K562 (cell line): ENCODE results near the gene ELL3. TPM values are rescaled to one million over a fixed set of nuclear protein-coding genes. Genes with fewer than 3 reads are reported as not detected.
"Not testable (repeated sequence)": the region's sequence is repeated elsewhere in the genome, so short reads cannot be mapped to it uniquely, and the experiment has no call there.

ENCODE experiments used
- ATAC-seq: fragments of 200-7000 bp; cut with Tn5 transposase; 3 replicates; pipeline ENCODE4 v1.9.1; 2020; ENCODE audit warnings: moderate library complexity
- BruUV-seq: library from RNA; stranded (reverse); fragments of 400-500 nt; replicated peaks from 2 replicates; lab custom pipeline; 2021; lab: Mats Ljungman, UMichigan
- CTCF ChIA-PET: fragments of 300-600 bp; formaldehyde crosslinking; extraction: SDS; loops from one replicate; lab custom pipeline; 2021; ENCODE audit warnings: low intra/inter-chr PET ratio; lab: Yijun Ruan, JAX
- POLR2A ChIA-PET: fragments of 300-600, 350-650 bp; sonication (Branson Sonifier 250); formaldehyde crosslinking; extraction: SDS; loops from one replicate; lab custom pipeline; 2021; ENCODE audit warnings: antibody characterized with exemption, inconsistent platforms; lab: Yijun Ruan, JAX
- DNase-seq, 4 experiments: peaks; one replicate each; pipeline versions ENCODE4 v3.0.0 to v3.0.0-alpha.2; 2011 to 2018; ENCODE audit warnings: low spot score in 3 of 4, mixed read lengths in 3 of 4; ENCODE audit errors: extremely low read depth in 1 of 4
- FAIRE-seq: peaks from 2 replicates; lab custom pipeline; 2011; peaks lifted over from hg19 to GRCh38; lab: Jason Lieb, UNC
- H2AFZ ChIP-seq: 2 replicates; pipeline ENCODE4 v1.6.0; 2011; ENCODE audit warnings: low read depth, low read length, control low read depth, inconsistent platforms
- H3K27ac ChIP-seq: fragments of 200-600 bp; 3 replicates; pipeline ENCODE4 v1.8.0; 2011; ENCODE audit warnings: low read depth, mild to moderate bottlenecking, control low read depth, inconsistent platforms, low read length, moderate library complexity, mixed read lengths; ENCODE audit errors: extremely low read depth
- H3K27me3 ChIP-seq, 2 experiments: fragments of 300-600 bp in 1 of 2; 2 replicates in 1 of 2; 3 replicates in 1 of 2; pipeline versions ENCODE4 v1.6.0 to v1.8.0; 2011; ENCODE audit warnings: inconsistent platforms in 2 of 2, low read length in 2 of 2, mild to moderate bottlenecking in 1 of 2, mixed read lengths in 1 of 2, moderate library complexity in 1 of 2; ENCODE audit not compliant: control insufficient read depth in 2 of 2, insufficient read depth in 2 of 2
- H3K36me3 ChIP-seq: fragments of 300-600 bp; 3 replicates; pipeline ENCODE4 v1.8.0; 2011; ENCODE audit warnings: mild to moderate bottlenecking, low read length, inconsistent platforms; ENCODE audit not compliant: control insufficient read depth, insufficient read depth
- H3K4me1 ChIP-seq, 2 experiments: fragments of 200-600 bp in 1 of 2; replicated peaks in 1 of 2; 2 replicates in 1 of 2; 3 replicates in 1 of 2; pipeline versions ENCODE4 v1.5.1 to v1.8.0; 2011; ENCODE audit warnings: inconsistent platforms in 2 of 2, low read length in 2 of 2, mild to moderate bottlenecking in 1 of 2, mixed read lengths in 1 of 2, moderate library complexity in 1 of 2; ENCODE audit not compliant: control insufficient read depth in 2 of 2, insufficient read depth in 2 of 2
- H3K4me2 ChIP-seq: 2 replicates; pipeline ENCODE4 v1.6.1; 2011; ENCODE audit warnings: low read length, control low read depth, inconsistent platforms, mixed read lengths; ENCODE audit not compliant: insufficient read depth
- H3K4me3 ChIP-seq: fragments of 200-600 bp; sonication (generic), shearing (Covaris generic); 2 replicates; pipeline ENCODE4 v1.5.1; 2016; ENCODE audit warnings: control low read depth, inconsistent platforms
- H3K79me2 ChIP-seq: fragments of 200-600 bp; 3 replicates; pipeline ENCODE4 v1.8.0; 2011; ENCODE audit warnings: low read length, inconsistent platforms; ENCODE audit not compliant: control insufficient read depth, insufficient read depth
- H3K9ac ChIP-seq, 2 experiments: 2 replicates each; pipeline versions ENCODE4 v1.6.0 to v1.6.1; 2011; ENCODE audit warnings: low read depth in 2 of 2, low read length in 2 of 2, control low read depth in 1 of 2, inconsistent platforms in 1 of 2, mild to moderate bottlenecking in 1 of 2, mixed read lengths in 1 of 2; ENCODE audit not compliant: insufficient read depth in 1 of 2
- H3K9me1 ChIP-seq: one replicate; pipeline ENCODE4 v1.6.0; 2011; ENCODE audit warnings: inconsistent platforms, mild to moderate bottlenecking, low read length, moderate library complexity; ENCODE audit not compliant: control insufficient read depth, insufficient read depth
- H3K9me3 ChIP-seq: replicated peaks from 2 replicates; pipeline ENCODE4 v1.5.1; 2011; ENCODE audit warnings: low read depth, low read length, inconsistent platforms; ENCODE audit not compliant: control insufficient read depth, insufficient read depth
- H4K20me1 ChIP-seq: replicated peaks from 2 replicates; pipeline ENCODE4 v1.6.1; 2011; ENCODE audit warnings: low read length, inconsistent platforms, mixed read lengths; ENCODE audit not compliant: control insufficient read depth, insufficient read depth
- GTF2F1 ChIP-seq: IDR thresholded peaks from 2 replicates; pipeline ENCODE4 v1.6.1; 2011; ENCODE audit warnings: low read depth, low read length, improper control_type of control experiment
- HLTF ChIP-seq: fragments of 450-650 bp; IDR thresholded peaks from 2 replicates; pipeline ENCODE4 v1.6.1; 2016
- POLR2A ChIP-seq: fragments of 450-650 bp; conservative IDR thresholded peaks from 2 replicates; pipeline ENCODE4 v1.6.1; 2016
- POLR2B ChIP-seq: fragments of 450-650 bp; IDR thresholded peaks from 2 replicates; pipeline ENCODE4 v1.6.1; 2018; ENCODE audit warnings: low read depth; ENCODE audit not compliant: partially characterized antibody
- SUPT5H ChIP-seq: fragments of 450-650 bp; IDR thresholded peaks from 2 replicates; pipeline ENCODE4 v1.6.1; 2016
- ZKSCAN3 ChIP-seq: fragments of 250-450 bp; sonication (Bioruptor Pico); IDR thresholded peaks from 2 replicates; pipeline ENCODE4 v1.4.0; 2020
- ZNF174 ChIP-seq: fragments of 250-450 bp; sonication (Bioruptor Pico); IDR thresholded peaks from 2 replicates; pipeline ENCODE4 v1.4.0; 2020; ENCODE audit warnings: mild to moderate bottlenecking
- WGBS: fragments of 100-300 bp; shearing (Covaris generic); methylation state at CpG from one replicate; pipeline ENCODE4 v1.1.6; 2016; ENCODE audit warnings: low coverage, mixed read lengths; ENCODE audit not compliant: insufficient coverage; ENCODE audit errors: missing lambda C conversion rate; 5-methylcytosine and 5-hydroxymethylcytosine counted together
- in situ Hi-C: fragments of 300-500 bp; cut with MboI; formaldehyde crosslinking; loops from 4 replicates; pipeline ENCODE4 v1.15.0; 2018; ENCODE audit warnings: inconsistent platforms, mixed read lengths
- intact Hi-C: fragments of 100-400 bp; cut with micrococcal nuclease; formaldehyde crosslinking; loops from 2 replicates; pipeline ENCODE4 v1.14.2; 2022
- polyA plus RNA-seq, 8 experiments: library from polyadenylated mRNA; depleted of rRNA in 4 of 8; stranded (reverse) in 5 of 8; unstranded in 3 of 8; fragments of >200 nt; fragmentation: Nextera tagmentation in 2 of 8; fragmentation: Illumina TruSeq in 1 of 8; extraction: Ambion mirVana in 2 of 8; extraction: Trizol in 1 of 8; gene quantifications; 2 replicates each; pipeline versions ENCODE4 v1.2.1 to v1.2.3, GENCODE V29; 2011 to 2014; ENCODE audit warnings: inconsistent platforms in 1 of 8, missing spikeins in 1 of 8
- total RNA-seq, 7 experiments: library from RNA; depleted of rRNA in 6 of 7; stranded (reverse); fragments of >200 nt in 6 of 7; fragmentation: Illumina TruSeq in 2 of 7; extraction: Trizol in 2 of 7; gene quantifications; 2 replicates each; pipeline versions ENCODE4 v1.2.1 to v1.2.3, GENCODE V29; 2011 to 2021; ENCODE audit warnings: low replicate concordance in 1 of 7
- TF ChIP-seq, protein P1 (sequence below): fragments of 250-450 bp; sonication (Bioruptor Pico); IDR thresholded peaks from 2 replicates; pipeline ENCODE4 v1.8.0; 2022; ENCODE audit warnings: moderate library complexity, mild to moderate bottlenecking, inconsistent platforms

The ELL3 gene
- total and polyA plus RNA-seq, 9 of the 15 experiments (the other 6 are each of a cell fraction or from before 2014, with no cell fraction given): 0.80 to 5.2 (median 2.6) TPM

DNA sequence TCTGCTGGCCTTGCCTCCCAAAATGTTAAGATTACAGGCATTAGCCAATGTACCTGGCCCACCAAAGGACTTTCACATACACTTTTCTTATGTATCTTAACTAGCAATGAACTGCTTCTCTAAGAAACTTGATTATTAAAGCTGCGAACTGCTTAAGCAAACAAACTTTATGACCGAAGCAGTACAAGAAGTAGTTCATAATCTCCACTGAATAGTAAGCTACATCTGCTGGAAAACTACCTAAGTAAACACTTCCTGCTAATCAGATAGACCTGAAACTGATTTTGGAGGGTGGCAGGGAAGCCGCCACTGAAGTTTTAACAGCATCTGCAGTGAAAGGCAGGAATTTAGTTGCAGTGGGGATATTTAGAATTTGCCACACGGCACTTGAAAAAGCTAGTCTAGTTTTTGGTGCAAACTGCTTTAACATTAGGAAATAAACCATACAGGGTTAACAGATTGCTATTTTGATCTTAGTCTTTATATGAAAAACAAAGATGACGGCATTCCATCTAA is 31.7 kb upstream of the ELL3 start (continued):
- TF ChIP-seq GTF2F1 (no peak), HLTF (no peak), ZKSCAN3 (CRISPR knock-in tag) (no peak), ZNF174 (CRISPR knock-in tag) (no peak)
- TF ChIP-seq, protein P1, sequence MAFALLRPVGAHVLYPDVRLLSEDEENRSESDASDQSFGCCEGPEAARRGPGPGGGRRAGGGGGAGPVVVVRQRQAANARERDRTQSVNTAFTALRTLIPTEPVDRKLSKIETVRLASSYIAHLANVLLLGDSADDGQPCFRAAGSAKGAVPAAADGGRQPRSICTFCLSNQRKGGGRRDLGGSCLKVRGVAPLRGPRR (CRISPR knock-in tag): no peak

DNA sequence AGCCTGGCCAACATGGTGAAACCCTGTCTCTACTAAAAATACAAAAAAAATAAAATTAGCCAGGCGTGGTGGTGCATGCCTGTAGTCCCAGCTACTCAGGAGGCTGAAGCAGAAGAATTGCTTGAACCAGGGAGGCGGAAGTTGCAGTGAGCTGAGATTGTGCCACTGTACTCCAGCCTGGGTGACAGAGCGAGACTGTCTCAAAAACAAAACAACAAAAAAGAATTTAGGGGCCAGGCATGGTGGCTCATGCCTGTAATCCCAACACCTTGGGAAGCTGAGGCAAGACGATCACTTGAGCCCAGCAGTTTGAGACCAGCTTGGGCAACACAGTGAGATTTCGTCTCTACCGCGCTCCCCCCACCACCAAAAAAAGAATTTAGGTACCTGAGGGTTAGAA is 25.9 kb upstream of the ELL3 start:
- H3K4me2 ChIP-seq, BruUV-seq, in situ Hi-C loops, CTCF ChIA-PET, H3K9me3 ChIP-seq, intact Hi-C loops, H3K27me3 ChIP-seq, DNase-seq, H3K9me1 ChIP-seq, H3K9ac ChIP-seq, FAIRE-seq, H3K4me3 ChIP-seq, H3K27ac ChIP-seq, H2AFZ ChIP-seq, H4K20me1 ChIP-seq, ATAC-seq: not testable (repeated sequence)
- Histone ChIP-seq H3K36me3 (peaks cover 80% of the 10 kb centered on the region), H3K79me2 (peaks cover 20% of the 10 kb centered on the region), H3K4me1 (peaks cover 19 to 24% of the 10 kb centered on the region in 2 experiments)
- peak; percentile 27 for TF ChIP-seq POLR2B
- peak; percentile 65 for TF ChIP-seq SUPT5H
- TF ChIP-seq POLR2A: peak; percentile 50; the same call in 1 of the 2 replicates
- WGBS: 97% methylated on average over 6 of the region's 7 CpGs
- POLR2A ChIA-PET: interaction anchor here (1.9 to 3.7 kb wide), 3 partner anchors 12 to 24 kb away, joined by 5 to 29 read pairs (median 28); partner anchors contain the start of genes MFAP1, SERF2 and WDR76
